Panc1 (cell line): ENCODE data around the gene TNFRSF1B. TPM values are rescaled to one million over a fixed set of nuclear protein-coding genes. Genes with fewer than 3 reads are reported as not detected.

Experiments
- ATAC-seq: fragments of 200-7000 bp; cut with Tn5 transposase; 2 replicates; pipeline ENCODE4 v1.9.1; 2020; ENCODE audit warnings: mild to moderate bottlenecking, moderate library complexity
- BruUV-seq: library from RNA; stranded (reverse); fragments of 400-500 nt; replicated peaks from 2 replicates; lab custom pipeline; 2021; lab: Mats Ljungman, UMichigan
- CTCF ChIA-PET: fragments of 300-600 bp; sonication (Branson Sonifier 250); formaldehyde crosslinking; loops from one replicate; lab custom pipeline; 2022; ENCODE audit warnings: antibody characterized with exemption; lab: Charles Lee
- POLR2A ChIA-PET: fragments of 300-600 bp; sonication (Branson Sonifier 250); formaldehyde crosslinking; loops from one replicate; lab custom pipeline; 2022; ENCODE audit warnings: antibody characterized with exemption; lab: Charles Lee
- DNase-seq: peaks from one replicate; pipeline ENCODE4 v3.0.0-alpha.2; 2010; ENCODE audit warnings: low read depth, low spot score
- H3K27ac ChIP-seq: 2 replicates; pipeline ENCODE4 v1.5.1; 2011; ENCODE audit warnings: mild to moderate bottlenecking, low read length, inconsistent platforms
- H3K27me3 ChIP-seq: fragments of 200-500 bp; sonication (Bioruptor generic); 2 replicates; pipeline ENCODE4 v1.6.0; 2014; ENCODE audit warnings: low read length, inconsistent platforms; ENCODE audit not compliant: control insufficient read depth, insufficient read depth
- H3K36me3 ChIP-seq: fragments of 200-500 bp; sonication (Bioruptor generic); 2 replicates; pipeline ENCODE4 v1.5.1; 2014; ENCODE audit warnings: inconsistent platforms, mild to moderate bottlenecking, low read length, moderate library complexity; ENCODE audit not compliant: control insufficient read depth, insufficient read depth
- H3K4me1 ChIP-seq: 2 replicates; pipeline ENCODE4 v1.5.1; 2011; ENCODE audit warnings: inconsistent platforms, mild to moderate bottlenecking, low read length, moderate library complexity; ENCODE audit not compliant: control insufficient read depth, insufficient read depth
- H3K4me3 ChIP-seq, 2 experiments: 2 replicates each; pipeline ENCODE4 v1.5.1; 2011 to 2012; ENCODE audit warnings: low read depth in 2 of 2, low read length in 2 of 2, mild to moderate bottlenecking in 2 of 2, inconsistent platforms in 1 of 2, moderate library complexity in 1 of 2
- H3K9me3 ChIP-seq: fragments of 200-500 bp; sonication (Bioruptor generic); 2 replicates; pipeline ENCODE4 v1.5.1; 2014; ENCODE audit warnings: low read depth, mild to moderate bottlenecking, inconsistent platforms, low read length, moderate library complexity; ENCODE audit not compliant: control insufficient read depth, insufficient read depth
- POLR2AphosphoS5 ChIP-seq: IDR thresholded peaks from 2 replicates; pipeline ENCODE4 v1.6.1; 2012; ENCODE audit warnings: mild to moderate bottlenecking, low read depth, low read length, moderate library complexity
- SIN3A ChIP-seq: IDR thresholded peaks from 2 replicates; pipeline ENCODE4 v1.6.1; 2012; ENCODE audit warnings: low read depth, mild to moderate bottlenecking, low read length, moderate library complexity, borderline replicate concordance; ENCODE audit not compliant: insufficient read depth
- TCF7L2 ChIP-seq: IDR thresholded peaks from 2 replicates; pipeline ENCODE4 v1.6.1; 2011; ENCODE audit warnings: mild to moderate bottlenecking, low read depth, low read length, inconsistent platforms
- in situ Hi-C: cut with HindIII; loops from 2 replicates; pipeline ENCODE4 v1.10.0; 2016; ENCODE audit warnings: low sequenced_read_pairs, low pct_unique_long_range_greater_than_20kb
- intact Hi-C: fragments of 100-400 bp; cut with micrococcal nuclease; formaldehyde crosslinking; loops from one replicate; pipeline ENCODE4 v1.10.0; 2022; ENCODE audit not compliant: unreplicated experiment
- total RNA-seq: library from RNA; stranded (reverse); gene quantifications from one replicate; pipeline ENCODE4 v1.2.1, GENCODE V29; 2021; ENCODE audit not compliant: unreplicated experiment
- TF ChIP-seq, protein P1 (sequence below), 2 experiments: IDR thresholded peaks; 2 replicates each; pipeline ENCODE4 v1.6.1; 2011 to 2012; ENCODE audit warnings: low read depth in 2 of 2, control low read depth in 1 of 2, low read length in 1 of 2, mild to moderate bottlenecking in 1 of 2, moderate library complexity in 1 of 2; ENCODE audit not compliant: insufficient read depth in 1 of 2
- TF ChIP-seq, protein P2 (sequence below): fragments of 450-650 bp; IDR thresholded peaks from 2 replicates; pipeline ENCODE4 v1.5.1; 2017; ENCODE audit warnings: mild to moderate bottlenecking

Gene TNFRSF1B
- total RNA-seq, 1 experiment from 2014 or later, result 18.8 TPM

DNA sequence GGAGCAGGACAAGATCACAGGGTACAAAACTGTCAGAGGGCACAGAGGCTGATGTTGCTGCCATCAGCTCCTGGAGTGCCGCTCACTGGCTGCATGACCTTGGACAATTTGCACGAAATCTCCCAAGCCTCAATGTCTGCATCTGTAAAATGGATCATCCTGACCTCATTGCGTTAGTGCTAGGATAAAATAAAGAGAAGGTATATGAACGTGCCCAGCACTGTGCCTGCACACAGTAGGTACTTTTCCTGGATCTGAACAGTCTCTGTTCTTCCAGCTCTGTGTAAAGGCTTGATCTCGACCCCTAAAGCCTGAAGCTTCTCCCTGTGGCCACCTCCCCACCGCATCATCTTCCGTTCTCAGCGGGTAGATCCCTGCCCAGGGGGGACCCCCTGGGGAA lies 12.9 kb downstream of the TNFRSF1B start:
- ChIA-PET CTCF (no interaction called here), POLR2A (no interaction called here)
- ATAC-seq (no peak), DNase-seq (no peak)
- Histone ChIP-seq H3K4me1 (peaks cover 8% of the 10 kb centered on the region; the same call in 1 of the 2 replicates), H3K27me3 (no peaks in the 10 kb centered on the region), H3K4me3 (no peak overlapping the region), H3K9me3 (no peaks in the 10 kb centered on the region), H3K36me3 (no peaks in the 10 kb centered on the region), H3K27ac (no peak overlapping the region)
- no peak for TF ChIP-seq SIN3A
- TF ChIP-seq, protein P1, sequence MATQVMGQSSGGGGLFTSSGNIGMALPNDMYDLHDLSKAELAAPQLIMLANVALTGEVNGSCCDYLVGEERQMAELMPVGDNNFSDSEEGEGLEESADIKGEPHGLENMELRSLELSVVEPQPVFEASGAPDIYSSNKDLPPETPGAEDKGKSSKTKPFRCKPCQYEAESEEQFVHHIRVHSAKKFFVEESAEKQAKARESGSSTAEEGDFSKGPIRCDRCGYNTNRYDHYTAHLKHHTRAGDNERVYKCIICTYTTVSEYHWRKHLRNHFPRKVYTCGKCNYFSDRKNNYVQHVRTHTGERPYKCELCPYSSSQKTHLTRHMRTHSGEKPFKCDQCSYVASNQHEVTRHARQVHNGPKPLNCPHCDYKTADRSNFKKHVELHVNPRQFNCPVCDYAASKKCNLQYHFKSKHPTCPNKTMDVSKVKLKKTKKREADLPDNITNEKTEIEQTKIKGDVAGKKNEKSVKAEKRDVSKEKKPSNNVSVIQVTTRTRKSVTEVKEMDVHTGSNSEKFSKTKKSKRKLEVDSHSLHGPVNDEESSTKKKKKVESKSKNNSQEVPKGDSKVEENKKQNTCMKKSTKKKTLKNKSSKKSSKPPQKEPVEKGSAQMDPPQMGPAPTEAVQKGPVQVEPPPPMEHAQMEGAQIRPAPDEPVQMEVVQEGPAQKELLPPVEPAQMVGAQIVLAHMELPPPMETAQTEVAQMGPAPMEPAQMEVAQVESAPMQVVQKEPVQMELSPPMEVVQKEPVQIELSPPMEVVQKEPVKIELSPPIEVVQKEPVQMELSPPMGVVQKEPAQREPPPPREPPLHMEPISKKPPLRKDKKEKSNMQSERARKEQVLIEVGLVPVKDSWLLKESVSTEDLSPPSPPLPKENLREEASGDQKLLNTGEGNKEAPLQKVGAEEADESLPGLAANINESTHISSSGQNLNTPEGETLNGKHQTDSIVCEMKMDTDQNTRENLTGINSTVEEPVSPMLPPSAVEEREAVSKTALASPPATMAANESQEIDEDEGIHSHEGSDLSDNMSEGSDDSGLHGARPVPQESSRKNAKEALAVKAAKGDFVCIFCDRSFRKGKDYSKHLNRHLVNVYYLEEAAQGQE (IDR thresholded peaks at IDR 0.05; ENCODE audit: insufficient read depth in 1 of 2, low read depth in 2 of 2, low read length in 1 of 2), result no peak
- no peak for TF ChIP-seq TCF7L2
- TF ChIP-seq POLR2AphosphoS5, result no peak
- TF ChIP-seq, protein P2, sequence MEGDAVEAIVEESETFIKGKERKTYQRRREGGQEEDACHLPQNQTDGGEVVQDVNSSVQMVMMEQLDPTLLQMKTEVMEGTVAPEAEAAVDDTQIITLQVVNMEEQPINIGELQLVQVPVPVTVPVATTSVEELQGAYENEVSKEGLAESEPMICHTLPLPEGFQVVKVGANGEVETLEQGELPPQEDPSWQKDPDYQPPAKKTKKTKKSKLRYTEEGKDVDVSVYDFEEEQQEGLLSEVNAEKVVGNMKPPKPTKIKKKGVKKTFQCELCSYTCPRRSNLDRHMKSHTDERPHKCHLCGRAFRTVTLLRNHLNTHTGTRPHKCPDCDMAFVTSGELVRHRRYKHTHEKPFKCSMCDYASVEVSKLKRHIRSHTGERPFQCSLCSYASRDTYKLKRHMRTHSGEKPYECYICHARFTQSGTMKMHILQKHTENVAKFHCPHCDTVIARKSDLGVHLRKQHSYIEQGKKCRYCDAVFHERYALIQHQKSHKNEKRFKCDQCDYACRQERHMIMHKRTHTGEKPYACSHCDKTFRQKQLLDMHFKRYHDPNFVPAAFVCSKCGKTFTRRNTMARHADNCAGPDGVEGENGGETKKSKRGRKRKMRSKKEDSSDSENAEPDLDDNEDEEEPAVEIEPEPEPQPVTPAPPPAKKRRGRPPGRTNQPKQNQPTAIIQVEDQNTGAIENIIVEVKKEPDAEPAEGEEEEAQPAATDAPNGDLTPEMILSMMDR, result no peak
- intact Hi-C loops (no loop called here), in situ Hi-C loops (no loop called here)
- no TSS peak for BruUV-seq

DNA sequence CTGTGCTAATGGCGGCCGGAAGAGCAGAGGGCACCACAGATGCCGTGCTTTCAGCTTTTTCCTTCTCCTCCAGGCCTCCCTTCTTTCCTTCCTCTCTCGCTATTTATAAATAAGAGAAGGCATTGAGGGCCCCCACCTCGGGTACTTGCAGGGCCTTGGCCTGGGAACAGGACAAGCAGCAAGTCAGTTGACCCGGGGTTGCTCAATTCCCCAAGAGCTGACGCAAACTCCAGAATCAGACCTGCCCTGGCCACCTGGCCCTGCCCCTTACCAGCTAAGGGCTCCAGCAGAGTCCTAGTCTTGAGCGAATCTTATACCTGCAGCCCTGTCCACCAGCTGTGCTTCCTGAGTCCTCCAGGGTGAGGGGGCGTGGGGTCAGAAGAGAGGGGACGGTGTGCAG lies 13.5 kb downstream of the TNFRSF1B start:
- BruUV-seq, result no TSS peak

More for the DNA sequence above, 13.5 kb downstream of the TNFRSF1B start:
- intact Hi-C loops (no loop called here), in situ Hi-C loops (no loop called here)
- TF ChIP-seq SIN3A, result no peak
- TF ChIP-seq, protein P1 (IDR thresholded peaks at IDR 0.05; ENCODE audit: insufficient read depth in 1 of 2, low read depth in 2 of 2, low read length in 1 of 2), result no peak
- TF ChIP-seq, protein P2, result no peak
- no peak for TF ChIP-seq TCF7L2
- no peaks in the 10 kb centered on the region for H3K9me3 ChIP-seq
- no peaks in the 10 kb centered on the region for H3K36me3 ChIP-seq
- POLR2A ChIA-PET, result no interaction called here
- H3K27me3 ChIP-seq, result no peaks in the 10 kb centered on the region
- H3K4me1 ChIP-seq, result peaks cover 12% of the 10 kb centered on the region; the same call in 1 of the 2 replicates
- H3K27ac ChIP-seq, result no peak overlapping the region
- DNase-seq, result no peak
- CTCF ChIA-PET, result no interaction called here
- no peak for ATAC-seq
- H3K4me3 ChIP-seq, result no peak overlapping the region
